Glutamatergic neuron (in vitro differentiated cells): ENCODE results near the gene HLA-DPB1. TPM values are rescaled to one million over a fixed set of nuclear protein-coding genes. Genes with fewer than 3 reads are reported as not detected.

Experiments
- DNase-seq: peaks from one replicate; pipeline ENCODE4 v3.0.0; 2022
- H3K27ac Mint-ChIP-seq: one replicate; pipeline ENCODE4 v1.8.0; 2020; ENCODE audit warnings: mild to moderate bottlenecking, mixed read lengths, inconsistent platforms; ENCODE audit not compliant: unreplicated experiment
- H3K27me3 Mint-ChIP-seq: one replicate; pipeline ENCODE4 v1.8.0; 2020; ENCODE audit warnings: mild to moderate bottlenecking, moderate library complexity, mixed read lengths, inconsistent platforms; ENCODE audit not compliant: unreplicated experiment
- H3K36me3 Mint-ChIP-seq: one replicate; pipeline ENCODE4 v1.8.0; 2020; ENCODE audit warnings: mild to moderate bottlenecking, mixed read lengths, inconsistent platforms; ENCODE audit not compliant: unreplicated experiment
- H3K4me1 Mint-ChIP-seq: one replicate; pipeline ENCODE4 v1.8.0; 2020; ENCODE audit warnings: mild to moderate bottlenecking, low read depth, mixed read lengths, inconsistent platforms; ENCODE audit not compliant: unreplicated experiment
- H3K4me3 Mint-ChIP-seq: one replicate; pipeline ENCODE4 v1.8.0; 2020; ENCODE audit warnings: mild to moderate bottlenecking, mixed read lengths, inconsistent platforms; ENCODE audit not compliant: unreplicated experiment
- H3K9me3 Mint-ChIP-seq: one replicate; pipeline ENCODE4 v1.8.0; 2020; ENCODE audit warnings: mild to moderate bottlenecking, moderate library complexity, mixed read lengths, inconsistent platforms; ENCODE audit not compliant: unreplicated experiment
- CTCF ChIP-seq: fragments of 200-600 bp; sonication (generic); IDR thresholded peaks from one replicate; pipeline ENCODE4 v1.5.0; 2021; ENCODE audit not compliant: partially characterized antibody, unreplicated experiment
- total RNA-seq: library from RNA; stranded (reverse); fragmentation: NEBNext Ultra II Directional; extraction: Animal tissue kit (Norgen Biotek cat#: 25700); gene quantifications from one replicate; pipeline ENCODE4 v1.2.1, GENCODE V29; 2021; ENCODE audit not compliant: unreplicated experiment

HLA-DPB1 gene
- total RNA-seq, 1 donor from 2014 or later, result 4.7 TPM

DNA sequence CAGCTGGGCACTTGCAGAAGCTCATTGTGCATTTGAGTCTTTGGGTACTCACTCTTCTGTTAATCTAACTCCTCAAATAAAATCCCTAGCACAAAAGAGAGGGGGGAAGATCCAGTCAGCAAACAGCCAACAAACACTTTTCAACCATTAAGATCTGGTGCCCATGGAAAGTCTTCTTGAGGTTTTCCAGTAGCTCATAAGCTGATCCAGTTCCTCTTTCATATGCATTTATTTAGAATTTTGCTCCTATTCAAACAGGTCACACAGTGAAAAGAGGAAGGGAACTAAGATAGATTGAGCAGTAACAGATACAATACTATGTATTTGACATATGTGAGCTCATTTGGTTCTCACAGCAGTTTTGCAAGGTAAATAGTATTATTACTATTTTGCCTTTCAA is 38.6 kb downstream of the HLA-DPB1 start:
- TF ChIP-seq CTCF, result no peak
- no peak overlapping the region for H3K4me3 Mint-ChIP-seq
- H3K36me3 Mint-ChIP-seq, result no peaks in the 10 kb centered on the region
- H3K27me3 Mint-ChIP-seq, result peaks cover 14% of the 10 kb centered on the region
- no peak for DNase-seq
- H3K9me3 Mint-ChIP-seq, result peaks cover 5% of the 10 kb centered on the region
- peaks cover 16% of the 10 kb centered on the region for H3K4me1 Mint-ChIP-seq
- H3K27ac Mint-ChIP-seq, result no peak overlapping the region

DNA sequence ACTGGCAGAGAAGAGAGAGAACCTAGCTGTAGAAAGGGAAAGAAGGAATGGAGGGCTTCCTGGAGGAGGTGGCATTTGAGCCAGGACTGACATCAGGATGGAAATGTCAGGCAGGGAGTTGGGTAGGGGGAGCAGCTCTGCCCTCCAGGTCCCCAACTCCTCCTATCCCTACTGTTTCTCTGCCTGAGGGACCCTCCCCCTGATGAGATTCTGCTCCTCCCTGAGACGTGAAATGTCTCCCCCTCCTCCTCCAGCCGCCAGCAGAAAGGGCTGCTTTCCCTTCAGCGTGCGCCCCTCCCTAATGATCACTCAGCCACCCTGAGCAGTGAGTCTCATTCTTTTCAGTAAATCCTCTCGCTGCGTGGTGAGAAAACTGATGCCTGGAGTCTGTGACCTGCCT is 40.6 kb downstream of the HLA-DPB1 start:
- Mint-ChIP-seq H3K4me1 (peaks cover 15% of the 10 kb centered on the region), H3K36me3 (no peaks in the 10 kb centered on the region), H3K27me3 (peaks cover 14% of the 10 kb centered on the region), H3K4me3 (peak overlapping the region; percentile 82), H3K27ac (no peak overlapping the region), H3K9me3 (peaks cover 5% of the 10 kb centered on the region)
- no peak for DNase-seq
- TF ChIP-seq CTCF, result no peak

DNA sequence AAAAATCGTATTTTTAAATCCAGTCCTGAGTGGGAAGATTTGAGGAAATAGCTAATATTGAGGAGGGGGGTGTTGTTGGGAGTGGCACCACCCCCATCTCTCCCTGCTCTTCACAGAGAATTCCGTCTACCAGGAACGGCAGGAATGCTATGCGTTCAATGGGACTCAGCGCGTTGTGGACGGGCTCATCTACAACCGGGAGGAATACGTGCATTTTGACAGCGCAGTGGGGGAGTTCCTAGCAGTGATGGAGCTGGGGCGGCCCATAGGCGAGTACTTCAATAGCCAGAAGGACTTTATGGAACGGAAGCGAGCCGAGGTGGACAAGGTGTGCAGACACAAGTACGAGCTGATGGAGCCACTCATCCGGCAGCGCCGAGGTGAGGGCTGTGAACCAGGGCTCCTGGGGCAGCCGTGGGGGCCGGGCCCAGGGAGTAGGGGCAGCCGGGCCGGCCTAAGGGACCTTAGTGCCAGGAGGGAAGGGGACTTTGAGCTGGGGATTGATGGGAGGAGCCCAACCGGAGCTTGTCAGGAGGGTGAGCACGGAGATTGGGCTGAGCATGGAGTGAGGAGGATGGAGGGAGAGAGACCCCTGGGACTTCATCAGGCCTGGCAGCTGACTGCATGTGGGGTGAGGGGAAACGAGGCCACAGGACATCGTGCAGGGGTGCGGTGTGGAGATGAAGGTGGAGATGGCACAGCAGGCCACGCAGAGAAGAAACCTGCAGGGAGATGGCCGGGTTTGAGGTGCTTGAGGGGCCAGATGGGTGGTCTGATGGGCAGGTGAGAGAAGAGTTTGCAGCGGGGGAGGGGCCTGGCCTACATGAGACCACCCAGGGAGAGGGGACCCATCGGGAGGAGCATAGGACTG is 41.3 kb downstream of the HLA-DPB1 start:
- H3K27ac Mint-ChIP-seq, result no peak overlapping the region
- H3K4me3 Mint-ChIP-seq, result peak overlapping the region; percentile 82
- peak; percentile 32 for DNase-seq
- no peaks in the 10 kb centered on the region for H3K36me3 Mint-ChIP-seq
- H3K4me1 Mint-ChIP-seq, result peaks cover 17% of the 10 kb centered on the region
- no peak for TF ChIP-seq CTCF
- H3K27me3 Mint-ChIP-seq, result peaks cover 14% of the 10 kb centered on the region
- peaks cover 5% of the 10 kb centered on the region for H3K9me3 Mint-ChIP-seq

- peaks cover 14% of the 10 kb centered on the region for H3K27me3 Mint-ChIP-seq
- no peaks in the 10 kb centered on the region for H3K36me3 Mint-ChIP-seq
- H3K9me3 Mint-ChIP-seq, result peaks cover 3% of the 10 kb centered on the region
- peak overlapping the region; percentile 82 for H3K4me3 Mint-ChIP-seq
- no peak for DNase-seq
- peaks cover 15% of the 10 kb centered on the region for H3K4me1 Mint-ChIP-seq
- H3K27ac Mint-ChIP-seq, result no peak overlapping the region
- no peak for TF ChIP-seq CTCF
Observed at GRCh38 chr6:33117811-33118277, 42.1 kb downstream of the HLA-DPB1 start.

DNA sequence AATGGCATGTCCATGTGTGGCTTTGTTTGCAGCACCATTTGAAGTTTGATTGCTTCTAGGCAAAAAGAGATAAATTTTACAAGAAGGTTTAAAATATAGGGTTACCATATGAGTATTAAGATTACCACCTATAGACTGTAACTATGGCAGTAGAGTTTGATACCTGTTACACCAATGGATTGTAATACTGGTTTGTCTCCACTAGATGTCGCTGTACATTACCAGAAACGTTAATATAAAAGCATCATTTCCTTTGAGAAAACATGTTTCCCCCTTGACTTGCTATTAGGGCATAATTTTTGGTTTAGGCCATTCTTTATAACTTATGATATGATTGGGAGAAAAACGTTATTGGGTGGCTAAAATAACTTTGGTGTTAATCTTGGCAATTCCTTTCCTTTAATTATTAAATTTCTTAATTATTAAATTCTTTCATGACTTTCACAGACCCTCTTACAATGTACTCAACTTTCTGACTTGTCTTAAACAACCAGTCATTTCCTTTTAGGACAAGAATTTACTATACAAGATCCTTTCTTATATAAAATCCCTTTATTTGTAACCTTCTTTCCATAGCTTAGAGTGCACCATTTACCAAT is 42.8 kb downstream of the HLA-DPB1 start:
- Mint-ChIP-seq H3K27me3 (peaks cover 14% of the 10 kb centered on the region), H3K36me3 (peaks cover 6% of the 10 kb centered on the region), H3K27ac (no peak overlapping the region), H3K4me1 (peaks cover 15% of the 10 kb centered on the region), H3K4me3 (no peak overlapping the region), H3K9me3 (peaks cover 3% of the 10 kb centered on the region)
- TF ChIP-seq CTCF, result peak; percentile 96
- DNase-seq, result no peak
